Mammary epithelial cell (primary cell): ENCODE results near the gene GRIPAP1.

Experiments used
- CTCF ChIP-seq, 2 donors: IDR thresholded peaks in 1 of 2; conservative IDR thresholded peaks in 1 of 2; 2 replicates each; pipeline ENCODE4 v1.5.1; 2011 to 2012; ENCODE audit warnings: inconsistent platforms in 2 of 2, low read length in 2 of 2, mild to moderate bottlenecking in 2 of 2, control low read depth in 1 of 2, low read depth in 1 of 2; ENCODE audit not compliant: insufficient read depth in 1 of 2; ENCODE audit errors: extremely low read depth in 1 of 2
- EZH2 ChIP-seq: IDR thresholded peaks from 2 replicates; pipeline ENCODE4 v1.6.1; 2012; ENCODE audit warnings: low read length, inconsistent platforms, borderline replicate concordance

GRCh38 chrX:48961585-48962091 is 40.4 kb downstream of the GRIPAP1 start:
- TF ChIP-seq CTCF (conservative IDR thresholded peaks at IDR 0.05 in 1 of 2, IDR thresholded peaks at IDR 0.05 in 1 of 2; ENCODE audit: extremely low read depth in 1 of 2, insufficient read depth in 1 of 2, low read depth in 1 of 2, low read length in 2 of 2) (no peak), EZH2 (no peak)
